HUDEP-2 (cell line): ENCODE results near the gene CREB5.

ENCODE experiments used
- DNase-seq, 76 experiments: peaks; one replicate each; lab custom pipeline; 2025; ENCODE audit not compliant: unreplicated experiment in 76 of 76; lab: John Stamatoyannopoulos, UW

CREB5 gene

DNA sequence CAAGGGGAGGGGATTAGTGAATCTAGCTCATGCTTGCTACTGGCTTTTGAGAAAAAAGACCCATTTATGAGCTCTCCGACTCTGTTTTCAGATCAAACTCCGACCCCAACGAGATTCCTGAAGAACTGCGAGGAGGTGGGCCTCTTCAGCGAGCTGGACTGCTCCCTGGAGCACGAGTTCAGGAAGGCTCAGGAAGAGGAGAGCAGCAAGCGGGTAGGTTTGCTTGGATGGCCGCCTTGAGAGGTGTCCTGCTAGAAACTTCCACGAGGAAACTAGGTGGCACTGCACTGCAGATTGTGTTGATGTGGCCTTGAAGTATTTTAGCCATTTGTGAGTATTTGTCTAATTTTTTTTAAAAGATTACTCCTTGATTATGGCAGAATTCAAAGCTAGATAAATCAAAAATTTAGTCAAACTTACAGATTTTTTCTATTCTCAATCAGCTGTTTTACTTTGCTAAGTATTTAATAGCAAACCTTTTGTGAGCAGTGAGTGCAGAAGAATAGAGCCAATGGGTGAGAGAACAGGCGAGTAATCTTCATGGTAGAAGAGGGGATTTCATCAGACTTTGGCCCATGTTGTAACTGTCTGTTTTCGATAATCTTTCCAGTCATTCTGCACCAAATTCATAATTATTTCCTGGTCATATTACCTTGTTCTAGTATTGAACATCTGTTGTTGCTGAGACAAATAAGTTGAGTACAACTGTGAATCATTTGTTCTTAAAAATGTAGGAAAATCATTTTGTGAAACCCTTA, 95.4 kb downstream of the CREB5 start:
- DNase-seq: no peak

- no peak for DNase-seq
Measured at GRCh38 chr7:28509251-28510025, 97.1 kb downstream of the CREB5 start.

DNA sequence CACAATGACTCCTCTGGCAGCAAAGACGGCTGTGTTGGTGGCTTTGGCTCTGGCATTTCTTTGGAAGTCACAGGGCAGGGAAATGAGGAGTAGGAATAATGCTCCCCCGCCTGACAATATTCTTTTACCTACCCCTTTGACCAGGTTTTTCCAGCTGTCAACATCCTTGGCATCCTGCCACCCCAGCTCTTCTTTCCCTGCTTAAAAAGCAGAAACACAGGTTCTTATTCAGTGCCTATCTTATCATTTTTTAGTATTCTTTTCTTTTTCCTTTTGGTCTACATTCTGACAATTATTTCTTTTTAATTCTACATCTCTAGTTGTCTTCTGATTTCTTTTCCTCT, 97.7 kb downstream of the CREB5 start:
- no peak for DNase-seq

DNA sequence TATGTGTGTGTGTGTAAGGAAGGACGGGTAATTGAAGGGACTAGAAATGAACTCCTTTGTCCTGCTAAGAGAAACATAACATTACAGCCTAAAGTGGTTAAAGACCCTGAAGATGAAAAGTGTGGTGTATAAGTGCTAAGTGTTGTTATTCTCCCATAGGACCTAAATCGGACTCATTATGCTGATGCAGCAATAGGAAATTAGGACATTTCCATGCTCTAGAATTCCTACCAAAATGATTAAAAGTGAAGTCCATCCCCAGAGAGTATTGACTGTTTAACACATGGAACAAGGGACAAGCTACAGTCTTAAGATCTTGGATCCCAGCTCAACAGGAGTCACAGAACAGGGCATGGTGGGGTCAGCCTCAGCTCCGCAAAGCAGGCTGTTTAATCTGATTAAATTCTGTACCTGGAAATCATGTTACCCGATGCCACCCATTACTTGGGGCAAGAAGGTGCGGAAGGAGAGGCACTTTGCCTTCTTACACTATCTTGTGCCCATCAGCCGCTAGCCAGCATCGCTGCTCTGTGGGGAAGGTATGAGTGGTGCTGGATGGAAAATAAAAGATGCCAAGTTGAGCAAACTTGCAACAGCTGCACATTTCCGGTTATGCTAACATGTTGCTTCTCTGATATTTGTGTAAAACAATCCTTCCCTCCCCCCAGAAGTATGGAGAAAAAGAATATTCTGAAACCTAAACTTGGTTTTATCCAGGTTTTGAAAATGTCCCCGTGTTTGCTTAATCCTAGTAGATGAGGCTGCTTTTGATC, 100.5 kb downstream of the CREB5 start:
- DNase-seq: no peak

GRCh38 chr7:28516390-28517172, 104.3 kb downstream of the CREB5 start:
- no peak for DNase-seq

DNA sequence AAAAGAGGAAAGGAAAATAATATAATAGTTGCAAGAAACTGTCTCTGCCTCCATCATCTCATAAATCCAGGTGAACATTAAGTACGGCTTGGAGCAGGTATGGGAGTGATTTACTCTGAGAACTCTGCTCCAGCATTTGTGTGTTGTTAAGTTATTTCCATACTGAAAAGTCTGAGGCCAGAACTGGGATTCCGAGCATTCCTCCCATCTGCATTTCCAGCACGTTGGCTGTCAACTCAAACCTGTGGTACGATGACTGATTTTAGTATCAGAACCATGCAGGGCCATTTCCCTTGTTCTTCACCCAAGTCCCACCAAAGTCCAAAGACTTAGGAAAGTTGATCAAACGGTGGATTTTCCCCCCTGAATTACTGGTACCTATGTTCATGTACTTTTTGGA, 104.9 kb downstream of the CREB5 start:
- DNase-seq: no peak

GRCh38 chr7:28517606-28518005, 105.3 kb downstream of the CREB5 start:
- no peak for DNase-seq

DNA sequence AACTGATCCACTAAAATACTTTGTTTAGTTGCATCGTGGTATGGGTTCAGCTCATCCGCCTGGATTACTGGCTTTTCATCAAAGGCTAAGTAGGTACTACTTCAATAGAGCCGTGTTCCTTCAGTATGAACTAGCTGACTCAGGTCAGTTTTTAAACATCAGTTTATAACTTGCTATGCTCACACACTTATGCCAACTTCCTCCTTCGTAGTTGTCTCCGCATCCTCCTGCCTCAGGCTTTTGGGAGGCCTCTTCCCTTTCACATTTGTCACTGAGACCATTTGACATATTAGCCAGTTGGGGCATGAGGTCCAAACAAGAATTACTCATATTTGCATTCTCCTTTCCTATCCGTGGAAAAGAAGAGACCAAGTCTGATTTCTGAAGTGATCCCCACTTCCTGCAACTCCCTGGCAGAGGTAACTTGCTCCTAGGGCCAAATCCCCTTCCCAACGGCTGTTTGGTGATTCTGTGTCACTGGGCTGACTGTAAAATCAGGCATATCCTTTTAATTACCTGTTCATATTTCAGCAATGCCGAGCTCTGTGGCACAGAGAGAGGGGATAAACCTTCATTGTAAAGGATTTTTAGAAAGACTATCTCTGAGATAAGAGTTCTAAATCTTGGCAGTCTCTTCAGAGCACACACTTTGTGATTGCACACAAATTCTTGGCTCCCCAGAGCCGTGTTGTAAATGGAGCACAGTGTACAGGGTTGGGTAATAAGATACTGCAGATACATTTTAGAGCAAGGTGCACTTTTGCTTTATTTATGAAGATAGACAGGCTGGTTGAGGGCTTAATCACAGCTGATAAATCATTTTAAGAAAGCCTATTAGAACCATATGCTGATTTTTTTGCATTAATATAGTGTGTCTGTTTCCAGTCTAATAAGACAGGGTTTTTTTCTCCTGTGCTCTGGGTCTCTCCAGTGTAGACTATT, 108.0 kb downstream of the CREB5 start:
- no peak for DNase-seq

DNA sequence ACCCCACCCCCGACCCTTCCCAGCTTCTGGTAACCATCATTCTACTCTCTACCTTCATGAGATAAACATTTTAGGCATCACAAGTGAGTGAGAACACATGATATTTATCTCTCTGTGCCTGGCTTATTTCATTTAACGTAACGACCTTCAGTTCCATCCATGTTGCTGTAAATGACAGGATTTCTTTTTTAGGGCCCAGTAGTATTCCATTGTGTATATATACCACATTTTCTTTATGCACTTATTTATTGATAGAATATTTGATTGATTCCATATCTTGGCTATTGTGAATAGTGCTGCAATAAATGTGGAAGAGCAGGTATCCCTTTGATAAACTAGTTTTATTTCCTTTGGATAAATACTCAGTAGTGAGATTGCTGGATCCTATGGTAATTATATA, 112.7 kb downstream of the CREB5 start:
- no peak for DNase-seq

- DNase-seq: no peak
Measured at GRCh38 chr7:28528899-28529298, 116.6 kb downstream of the CREB5 start.

- DNase-seq: no peak
Measured at GRCh38 chr7:28529755-28530154, 117.4 kb downstream of the CREB5 start.

- DNase-seq: no peak
Measured at GRCh38 chr7:28530175-28530802, 118.0 kb downstream of the CREB5 start.

DNA sequence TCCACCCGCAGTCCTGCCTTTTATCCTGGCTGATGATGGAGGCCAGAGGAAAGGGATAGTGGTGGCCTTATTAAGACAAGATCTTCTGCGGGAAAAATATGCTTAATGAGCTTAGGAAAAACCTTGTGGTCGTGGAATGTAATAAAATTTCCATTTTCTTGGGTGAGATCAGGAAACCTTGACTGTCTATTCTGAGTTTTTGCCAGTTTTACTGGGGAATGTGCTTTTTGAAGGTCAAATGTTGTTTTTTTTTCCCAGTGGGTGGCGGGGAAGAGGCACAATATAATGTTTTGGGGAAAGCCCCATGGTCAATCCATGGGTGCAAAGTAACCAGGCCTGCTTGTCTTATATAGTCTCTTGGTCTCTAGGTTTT, 118.5 kb downstream of the CREB5 start:
- no peak for DNase-seq

GRCh38 chr7:28531291-28531690, 119.0 kb downstream of the CREB5 start:
- DNase-seq: no peak

- DNase-seq: no peak
Measured at GRCh38 chr7:28532181-28532580, 119.9 kb downstream of the CREB5 start.

GRCh38 chr7:28533267-28533666, 120.9 kb downstream of the CREB5 start:
- no peak for DNase-seq

GRCh38 chr7:28533731-28534531, 121.6 kb downstream of the CREB5 start:
- DNase-seq: no peak

DNA sequence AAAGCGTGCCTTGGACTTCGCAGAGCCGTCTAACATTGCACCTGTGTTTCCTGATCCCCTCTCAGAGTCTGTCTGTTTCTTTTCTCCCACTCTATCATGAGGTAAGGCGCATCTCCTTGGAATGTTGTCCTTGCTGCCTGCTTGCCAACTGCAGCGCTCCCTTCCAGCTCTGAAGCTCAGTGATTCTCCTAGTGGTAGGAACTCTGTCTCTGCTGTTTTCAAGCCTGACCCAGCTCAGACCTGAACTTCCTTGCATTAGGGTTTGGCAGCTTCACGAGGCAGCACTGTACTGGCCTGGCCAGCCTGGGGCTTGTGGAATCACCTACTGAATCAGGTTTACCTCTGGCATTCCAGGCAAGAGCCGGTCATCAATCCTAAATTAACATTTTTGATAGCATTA, 123.9 kb downstream of the CREB5 start:
- DNase-seq: no peak
